Stimulated activated CD4-positive, alpha-beta T cell treated with anti-CD3 and anti-CD28 coated beads, Interleukin-1b, Interleukin-23, amount 100 ng/mL, for 48 hours (primary cell): ENCODE data around the gene SLC38A2.
"Not testable (repeated sequence)": the region's sequence is repeated elsewhere in the genome, so short reads cannot be mapped to it uniquely, and the experiment has no call there.

ENCODE experiments used
- DNase-seq: peaks from one replicate; pipeline ENCODE4 v3.0.0-alpha.2; 2020

The SLC38A2 gene

DNA sequence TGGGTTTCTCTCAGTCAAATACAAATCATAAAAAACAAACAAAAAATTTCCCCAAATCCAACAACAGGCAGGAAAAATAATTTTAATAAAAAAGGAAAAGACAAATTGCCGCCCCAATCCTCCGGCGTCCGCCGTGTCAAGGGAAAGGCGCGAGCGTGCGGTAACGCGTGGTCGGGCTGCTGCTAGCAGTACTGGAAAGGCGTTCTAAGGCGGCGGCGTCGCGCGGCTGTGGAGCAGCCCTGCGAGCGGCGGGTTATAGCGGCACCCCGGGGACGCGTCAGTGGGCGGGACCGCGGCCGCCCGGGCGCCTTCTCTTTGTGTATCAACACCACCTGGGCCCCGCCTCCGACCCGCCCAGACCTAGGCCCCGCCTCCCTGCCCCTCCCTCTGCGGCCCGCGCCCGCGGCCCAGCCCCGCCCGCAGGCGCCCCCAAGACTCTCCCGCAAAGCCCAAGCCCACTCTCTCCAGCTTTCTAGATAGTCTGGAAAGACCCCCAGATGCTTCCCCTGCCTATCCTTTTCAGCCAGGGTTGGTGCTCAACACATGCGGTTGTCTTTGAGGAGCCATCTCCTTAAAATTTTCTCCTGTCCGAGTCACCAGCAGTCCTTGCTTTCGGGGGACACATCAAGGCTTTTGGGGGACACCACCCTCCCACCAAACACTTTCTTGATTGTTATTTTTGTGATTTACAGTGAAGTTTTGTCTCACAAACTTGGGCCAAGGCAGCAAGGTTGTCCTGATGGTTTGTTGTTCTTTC lies at the start of gene SLC38A2:
TSS of gene SLC38A2 (minus strand) at position 230 of the 757 bp plus-strand sequence. CDS start 1,480 bp downstream, outside the sequence.
- DNase-seq, result peak; percentile 96

- DNase-seq, result no peak
Measured at GRCh38 chr12:46419675-46420074, 47.1 kb upstream of the SLC38A2 start.

GRCh38 chr12:46415552-46415951 lies 43.0 kb upstream of the SLC38A2 start:
- no peak for DNase-seq

GRCh38 chr12:46414591-46415268 lies 42.2 kb upstream of the SLC38A2 start:
- no peak for DNase-seq

- no peak for DNase-seq
Measured at GRCh38 chr12:46413368-46413767, 40.8 kb upstream of the SLC38A2 start.

DNA sequence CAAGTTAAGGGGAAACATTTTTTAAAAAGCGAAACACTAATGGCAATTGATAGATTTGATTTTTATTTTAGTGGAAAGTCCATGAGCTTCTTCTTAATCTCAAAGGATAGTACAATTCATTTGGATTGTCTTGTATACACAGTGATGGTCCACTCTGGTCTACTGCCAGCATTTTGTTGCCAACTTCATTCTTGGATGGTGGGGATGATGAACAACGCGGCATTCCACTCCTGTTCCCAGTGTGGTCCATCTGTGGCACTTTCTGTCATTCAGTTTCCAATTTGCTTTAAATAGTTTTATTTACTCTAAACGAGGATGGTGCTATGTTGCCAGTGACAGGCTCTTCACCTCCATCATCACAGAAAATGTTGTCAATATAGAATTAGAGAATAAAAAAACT lies 40.3 kb upstream of the SLC38A2 start:
- DNase-seq, result no peak

GRCh38 chr12:46410495-46410894 lies 37.9 kb upstream of the SLC38A2 start:
- DNase-seq, result no peak

GRCh38 chr12:46409974-46410373 lies 37.4 kb upstream of the SLC38A2 start:
- DNase-seq, result no peak

- no peak for DNase-seq
Measured at GRCh38 chr12:46409342-46409741, 36.8 kb upstream of the SLC38A2 start.

- DNase-seq, result no peak
Measured at GRCh38 chr12:46408441-46408840, 35.9 kb upstream of the SLC38A2 start.

- DNase-seq, result no peak
Measured at GRCh38 chr12:46407361-46407760, 34.8 kb upstream of the SLC38A2 start.

DNA sequence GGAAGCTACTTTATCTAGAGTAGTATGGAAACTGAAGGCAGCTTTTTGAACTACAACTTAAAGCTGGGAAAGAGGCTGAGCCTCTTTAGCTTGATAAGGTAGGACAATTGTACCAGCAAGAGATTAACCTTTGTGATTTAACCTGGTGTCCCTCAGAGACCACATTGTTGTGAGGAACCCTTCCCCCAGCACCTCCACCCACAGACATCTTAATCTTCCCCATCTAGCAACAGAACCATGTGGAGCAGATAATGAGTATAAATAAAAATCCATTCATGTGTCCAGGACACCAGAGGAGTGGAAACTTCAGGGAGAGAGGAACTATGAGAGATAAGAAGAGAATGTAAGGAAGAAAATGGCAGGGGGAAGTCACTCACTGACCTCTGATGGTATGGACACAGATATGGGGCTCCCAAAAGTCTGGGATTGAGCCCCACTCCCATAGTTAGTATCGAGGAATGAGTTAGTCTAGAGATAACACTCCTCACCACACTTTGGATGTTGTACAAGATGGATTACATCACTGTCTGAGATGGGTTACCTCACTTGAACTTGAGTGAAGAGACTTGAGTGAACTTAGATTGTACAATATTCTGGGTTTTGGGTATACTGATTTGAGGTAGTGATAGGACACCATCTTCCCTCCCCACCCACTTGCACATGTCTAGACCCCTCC lies 33.9 kb upstream of the SLC38A2 start:
- DNase-seq, result no peak

DNA sequence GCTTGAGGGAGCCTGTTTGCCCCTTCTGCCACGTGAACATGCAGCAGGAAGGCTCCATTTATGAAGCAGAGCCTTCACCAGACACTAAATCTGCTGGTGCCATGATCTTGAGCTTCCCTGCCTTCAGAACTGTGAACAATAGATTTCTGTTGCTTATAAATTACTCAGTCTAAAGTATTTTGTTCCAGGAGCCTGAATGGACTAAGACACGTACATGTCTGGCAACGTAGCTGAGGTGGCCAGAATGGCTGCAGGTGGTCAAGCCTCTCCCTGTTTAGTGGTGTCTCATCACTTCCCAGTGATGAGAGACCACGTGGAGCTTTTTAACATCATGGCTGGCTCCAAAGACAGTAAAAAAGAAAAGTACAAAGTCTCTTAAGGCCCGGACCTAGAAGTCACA lies 32.2 kb upstream of the SLC38A2 start:
- DNase-seq, result no peak

DNA sequence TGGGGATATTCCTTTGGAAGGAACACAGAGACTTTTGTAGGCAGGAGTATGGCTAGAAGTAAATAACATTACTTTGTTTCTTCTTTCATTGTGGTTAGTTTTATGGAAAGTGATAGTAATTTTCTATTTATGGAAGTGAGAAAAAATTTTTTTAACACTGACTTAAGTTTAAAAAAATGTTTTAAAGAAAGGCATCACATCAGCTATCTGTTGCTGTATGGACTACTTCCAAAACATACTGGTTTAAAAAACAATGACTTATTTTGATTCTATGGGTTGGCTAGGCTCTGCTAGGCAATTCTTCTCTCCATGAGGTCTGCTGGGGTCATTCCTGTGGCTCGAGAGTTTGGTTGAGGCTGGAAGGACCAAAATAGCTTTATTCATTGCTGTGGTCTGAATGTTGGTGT lies 31.7 kb upstream of the SLC38A2 start:
- no peak for DNase-seq

- DNase-seq, result no peak
Measured at GRCh38 chr12:46403719-46404070, 31.1 kb upstream of the SLC38A2 start.

DNA sequence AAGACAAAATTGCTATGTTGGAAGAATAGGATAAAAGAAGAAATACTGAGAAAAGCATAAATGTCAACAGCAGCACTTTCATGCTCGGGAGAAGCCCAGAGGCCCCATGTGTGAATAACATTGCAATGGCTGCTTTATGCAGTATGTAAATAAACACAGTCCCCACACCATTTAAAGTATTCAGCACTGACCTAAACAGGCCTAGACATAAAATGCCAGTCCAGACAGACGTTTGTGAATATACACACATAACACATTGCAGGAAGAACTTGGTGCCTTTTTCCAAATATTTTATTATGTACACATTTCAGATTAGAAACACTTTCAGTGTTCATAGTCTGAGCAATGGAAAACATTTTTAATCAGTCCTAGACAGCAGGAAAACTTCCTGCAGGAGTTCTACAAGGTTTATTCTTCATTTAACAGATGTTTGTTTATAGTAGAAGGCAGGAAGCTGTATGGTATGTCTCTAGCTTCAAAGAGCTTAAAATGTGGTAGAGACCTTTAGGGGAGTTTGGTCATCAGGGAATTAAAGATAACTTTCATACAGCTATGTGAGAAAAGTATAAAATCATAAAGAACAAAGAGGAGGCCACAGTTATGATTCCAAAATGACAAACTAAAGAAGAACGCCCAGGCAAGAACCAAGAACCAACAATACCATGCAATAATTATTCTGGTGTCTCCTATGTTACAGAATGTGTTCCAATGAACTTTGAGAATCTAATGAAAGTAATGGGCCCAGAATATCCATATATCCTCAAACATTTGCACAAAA lies 30.6 kb upstream of the SLC38A2 start:
- no peak for DNase-seq

DNA sequence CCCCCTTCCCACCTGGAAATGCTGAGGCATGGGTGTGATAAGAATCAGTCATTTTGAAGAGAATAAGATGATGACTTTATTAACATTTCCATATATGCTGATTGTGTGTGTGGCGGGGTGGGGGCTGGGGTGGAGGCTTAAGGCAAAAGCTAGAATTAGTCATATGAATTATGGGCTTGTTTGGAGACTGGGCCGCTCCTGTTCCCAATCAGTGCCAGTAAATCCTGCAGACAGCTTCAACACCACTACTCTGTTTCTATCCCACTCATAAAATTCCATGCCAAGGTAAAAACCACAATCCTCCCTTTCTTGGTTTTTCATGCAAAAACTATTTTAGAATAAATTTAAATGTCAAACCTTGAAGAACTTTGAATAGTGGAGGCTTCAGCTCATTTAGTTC lies 29.9 kb upstream of the SLC38A2 start:
- no peak for DNase-seq

DNA sequence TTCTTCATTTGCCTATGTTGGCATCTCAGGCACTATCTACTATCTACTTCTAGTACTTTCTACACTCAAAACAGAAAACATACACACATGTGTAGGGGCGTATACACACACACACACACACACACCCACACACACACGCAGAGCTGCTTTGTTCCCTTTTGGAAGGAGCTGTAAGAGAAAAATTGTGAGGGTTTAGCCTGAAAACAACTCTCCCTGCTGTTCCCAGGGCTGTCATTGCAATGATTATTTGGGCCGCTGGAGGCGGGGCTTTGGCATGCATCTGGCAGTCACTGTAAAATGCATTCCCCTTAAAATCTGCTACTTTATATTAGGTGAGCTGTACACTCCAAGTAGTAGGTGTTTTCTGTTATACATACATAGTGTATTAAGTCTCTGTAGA lies 29.1 kb upstream of the SLC38A2 start:
- no peak for DNase-seq

- no peak for DNase-seq
Measured at GRCh38 chr12:46400406-46400805, 27.8 kb upstream of the SLC38A2 start.

DNA sequence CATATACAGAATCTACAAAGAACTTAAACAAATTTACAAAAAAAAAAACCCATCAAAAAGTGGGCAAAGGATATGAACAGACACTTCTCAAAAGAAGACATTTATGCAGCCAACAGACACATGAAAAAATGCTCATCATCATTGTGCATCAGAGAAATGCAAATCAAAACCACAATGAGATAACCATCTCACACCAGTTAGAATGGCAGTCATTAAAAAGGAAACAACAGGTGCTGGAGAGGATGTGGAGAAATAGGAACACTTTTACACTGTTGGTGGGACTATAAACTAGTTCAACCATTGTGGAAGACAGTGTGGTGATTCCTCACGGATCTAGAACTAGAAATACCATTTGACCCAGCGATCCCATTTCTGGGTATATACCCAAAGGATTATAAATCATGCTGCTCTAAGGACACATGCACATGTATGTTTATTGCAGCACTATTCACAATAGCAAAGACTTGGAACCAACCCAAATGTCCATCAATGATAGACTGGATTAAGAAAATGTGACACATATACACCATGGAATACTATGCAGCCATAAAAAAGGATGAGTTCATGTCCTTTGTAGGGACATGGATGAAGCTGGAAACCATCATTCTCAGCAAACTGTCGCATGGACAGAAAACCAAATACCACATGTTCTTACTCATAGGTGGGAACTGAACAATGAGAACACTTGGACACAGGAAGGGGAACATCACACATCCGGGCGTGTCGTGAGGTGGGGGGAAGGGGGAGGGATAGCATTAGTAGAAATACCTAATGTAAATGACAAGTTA lies 27.1 kb upstream of the SLC38A2 start:
- DNase-seq, result not testable (repeated sequence)

- DNase-seq, result no peak
Measured at GRCh38 chr12:46396826-46397225, 24.3 kb upstream of the SLC38A2 start.

DNA sequence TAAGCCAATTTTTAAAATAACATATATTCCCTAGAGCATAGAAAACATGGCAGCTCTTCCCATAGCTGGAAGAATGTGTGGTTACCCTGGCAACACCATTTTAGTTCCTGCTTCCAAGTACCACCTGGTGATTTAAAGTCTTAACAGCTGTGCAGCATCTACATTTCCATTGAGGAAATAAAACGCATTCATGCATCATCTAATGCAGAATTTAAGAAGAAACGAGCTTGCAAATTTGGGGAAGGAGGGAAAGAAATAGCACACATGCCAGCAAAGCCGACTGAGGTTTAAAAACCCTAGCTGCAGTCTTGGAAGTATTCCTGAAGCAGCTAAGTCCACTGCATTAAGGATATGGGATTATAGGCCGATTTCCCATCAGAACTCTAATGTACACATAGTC lies 22.8 kb upstream of the SLC38A2 start:
- no peak for DNase-seq
